ENCODE measurements around the gene TTC33.

The TTC33 gene

DNA sequence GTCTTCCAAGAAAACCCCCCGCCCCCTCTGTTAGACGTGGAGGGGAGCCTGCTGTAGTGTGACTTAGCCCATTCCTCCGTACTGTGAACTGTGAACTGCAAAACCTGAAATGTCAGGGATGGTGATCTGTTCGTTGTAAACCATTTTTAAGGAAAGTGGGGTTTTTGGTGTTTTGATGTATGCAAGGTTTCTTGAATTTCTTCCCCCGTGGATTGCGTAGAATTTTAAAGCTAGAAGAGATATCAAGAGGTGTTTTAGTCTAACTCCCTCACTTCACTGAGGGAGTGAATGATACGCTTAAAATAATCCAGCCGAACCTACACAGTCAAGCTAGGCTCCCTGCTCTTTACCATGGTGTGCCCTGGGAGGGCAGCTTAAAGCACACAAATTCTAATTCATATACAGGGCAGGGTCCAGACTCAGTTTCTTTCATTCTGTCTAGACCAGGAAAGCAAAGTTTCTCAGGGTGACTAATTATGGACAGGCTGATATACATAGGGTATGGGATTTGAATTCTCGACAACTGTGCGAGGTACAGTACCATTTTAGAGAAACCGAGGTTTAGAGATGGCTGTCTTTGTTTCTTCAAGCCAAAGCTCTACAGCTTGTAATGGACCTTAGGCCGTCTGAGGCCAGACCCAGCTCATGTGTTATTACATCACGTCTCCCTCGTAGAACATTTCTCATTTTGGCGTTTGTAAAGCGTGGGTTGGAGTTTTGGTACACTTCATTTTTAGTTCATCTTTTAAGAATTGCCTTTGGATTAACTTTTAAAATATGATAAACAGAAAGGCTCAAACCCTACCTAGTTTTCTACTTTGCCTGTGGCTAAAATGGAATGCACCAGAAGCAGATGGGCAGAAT lies 73.4 kb downstream of the TTC33 start:
- H3K27ac ChIP-seq: no peak overlapping the region
- DNase-seq (ENCODE audit: low read depth, low spot score): no peak

DNA sequence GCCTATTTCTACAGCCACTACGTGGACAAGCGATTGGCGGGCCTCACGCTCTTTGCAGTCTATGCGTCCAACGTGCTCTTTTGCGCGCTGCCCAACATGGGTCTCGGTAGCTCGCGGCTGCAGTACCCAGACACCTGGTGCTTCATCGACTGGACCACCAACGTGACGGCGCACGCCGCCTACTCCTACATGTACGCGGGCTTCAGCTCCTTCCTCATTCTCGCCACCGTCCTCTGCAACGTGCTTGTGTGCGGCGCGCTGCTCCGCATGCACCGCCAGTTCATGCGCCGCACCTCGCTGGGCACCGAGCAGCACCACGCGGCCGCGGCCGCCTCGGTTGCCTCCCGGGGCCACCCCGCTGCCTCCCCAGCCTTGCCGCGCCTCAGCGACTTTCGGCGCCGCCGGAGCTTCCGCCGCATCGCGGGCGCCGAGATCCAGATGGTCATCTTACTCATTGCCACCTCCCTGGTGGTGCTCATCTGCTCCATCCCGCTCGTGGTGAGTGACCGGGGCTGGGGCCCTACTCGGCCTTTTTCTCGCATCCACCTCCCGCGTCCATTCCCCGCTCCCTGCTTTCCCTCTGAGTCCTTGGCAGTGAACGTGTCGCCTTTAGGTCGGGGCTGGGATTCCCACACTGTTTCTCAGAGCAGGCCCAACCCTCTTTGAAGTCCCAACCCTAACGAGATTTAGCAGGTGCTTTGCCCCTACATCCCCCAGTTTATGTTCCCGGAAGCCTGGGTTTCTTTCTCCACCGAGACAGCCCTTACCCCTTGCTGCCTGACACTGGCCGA lies 74.2 kb downstream of the TTC33 start:
- H3K27ac ChIP-seq: no peak overlapping the region
- DNase-seq (ENCODE audit: low read depth, low spot score): no peak

DNA sequence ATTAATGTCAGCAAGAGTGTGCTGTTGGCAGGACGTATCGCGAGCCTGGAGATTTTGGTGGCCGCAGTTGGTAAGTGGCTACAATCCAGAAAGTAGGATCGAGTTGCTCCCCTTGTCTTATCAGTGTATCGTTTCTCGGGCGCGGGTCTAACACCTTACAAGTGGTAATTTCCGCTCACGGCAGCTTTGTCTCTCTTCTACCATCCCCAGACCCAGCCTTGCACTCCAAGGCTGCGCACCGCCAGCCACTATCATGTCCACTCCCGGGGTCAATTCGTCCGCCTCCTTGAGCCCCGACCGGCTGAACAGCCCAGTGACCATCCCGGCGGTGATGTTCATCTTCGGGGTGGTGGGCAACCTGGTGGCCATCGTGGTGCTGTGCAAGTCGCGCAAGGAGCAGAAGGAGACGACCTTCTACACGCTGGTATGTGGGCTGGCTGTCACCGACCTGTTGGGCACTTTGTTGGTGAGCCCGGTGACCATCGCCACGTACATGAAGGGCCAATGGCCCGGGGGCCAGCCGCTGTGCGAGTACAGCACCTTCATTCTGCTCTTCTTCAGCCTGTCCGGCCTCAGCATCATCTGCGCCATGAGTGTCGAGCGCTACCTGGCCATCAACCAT lies 74.9 kb downstream of the TTC33 start:
- DNase-seq (ENCODE audit: low read depth, low spot score): no peak
- H3K27ac ChIP-seq: no peak overlapping the region

DNA sequence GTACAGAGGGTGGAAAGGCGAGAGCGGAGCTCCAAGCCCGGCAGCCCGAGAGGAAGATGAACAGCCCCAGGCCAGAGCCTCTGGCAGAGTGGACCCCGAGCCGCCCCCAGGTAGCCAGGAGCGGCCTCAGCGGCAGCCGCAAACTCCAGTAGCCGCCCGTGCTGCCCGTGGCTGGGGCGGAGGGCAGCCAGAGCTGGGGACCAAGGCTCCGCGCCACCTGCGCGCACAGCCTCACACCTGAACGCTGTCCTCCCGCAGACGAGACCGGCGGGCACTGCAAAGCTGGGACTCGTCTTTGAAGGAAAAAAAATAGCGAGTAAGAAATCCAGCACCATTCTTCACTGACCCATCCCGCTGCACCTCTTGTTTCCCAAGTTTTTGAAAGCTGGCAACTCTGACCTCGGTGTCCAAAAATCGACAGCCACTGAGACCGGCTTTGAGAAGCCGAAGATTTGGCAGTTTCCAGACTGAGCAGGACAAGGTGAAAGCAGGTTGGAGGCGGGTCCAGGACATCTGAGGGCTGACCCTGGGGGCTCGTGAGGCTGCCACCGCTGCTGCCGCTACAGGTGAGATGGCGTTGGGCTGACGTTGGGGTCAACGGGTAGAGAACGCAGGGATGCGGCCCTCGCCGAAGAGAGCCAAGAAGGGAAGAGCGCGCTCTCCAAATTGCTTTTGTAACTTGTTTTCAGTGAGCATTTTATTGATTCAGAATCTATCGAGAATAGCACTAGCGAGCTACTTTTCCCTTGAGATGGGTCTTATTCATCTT lies 75.7 kb downstream of the TTC33 start, which contains the start of gene PTGER4:
Gene PTGER4 (plus strand): TSS at position 3 of the 769 bp plus-strand sequence. CDS start 1,079 bp downstream, outside the sequence.
- peak within 1 kb of the TSS; percentile 92 for H3K27ac ChIP-seq
- DNase-seq (ENCODE audit: low read depth, low spot score): no peak

DNA sequence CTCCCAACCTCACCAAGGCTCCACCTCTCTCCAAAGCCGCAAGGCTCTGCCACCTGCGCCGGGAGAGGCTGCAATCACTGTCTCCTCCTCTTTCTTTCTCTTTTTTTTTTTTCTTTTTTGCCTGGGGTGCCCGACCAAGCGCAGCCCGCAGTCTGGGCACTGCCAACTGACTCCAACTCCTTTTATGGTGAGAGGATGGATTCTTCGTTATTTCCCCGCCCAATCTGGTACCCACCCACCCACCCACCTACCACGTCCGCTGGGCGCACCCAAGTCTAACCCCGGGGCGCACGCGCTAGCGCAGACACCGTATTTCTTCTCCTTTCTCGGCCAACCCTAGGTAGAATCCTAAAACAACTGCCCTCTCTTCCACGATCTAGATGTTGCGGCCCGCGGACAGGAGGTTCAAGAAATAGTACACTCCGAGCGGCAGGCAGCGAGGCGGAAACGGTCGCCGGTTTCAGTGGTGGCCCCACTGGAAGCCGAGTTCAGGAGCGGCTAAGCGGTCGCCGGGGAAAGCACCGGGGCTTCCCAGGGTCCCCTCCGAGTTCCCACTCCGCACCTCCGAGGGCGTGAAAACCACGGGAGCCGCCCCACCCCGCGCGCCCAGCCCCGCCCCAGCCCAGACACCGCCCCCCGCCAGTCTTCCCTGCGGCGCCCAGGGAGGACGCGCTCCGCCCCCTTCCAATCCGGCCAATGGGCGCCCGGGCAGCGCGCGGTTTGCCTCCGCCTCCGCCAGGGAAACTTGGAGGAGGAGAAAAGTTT lies 76.4 kb downstream of the TTC33 start:
- peak overlapping the region; percentile 92 for H3K27ac ChIP-seq
- peak; percentile 81 for DNase-seq (ENCODE audit: low read depth, low spot score)

DNA sequence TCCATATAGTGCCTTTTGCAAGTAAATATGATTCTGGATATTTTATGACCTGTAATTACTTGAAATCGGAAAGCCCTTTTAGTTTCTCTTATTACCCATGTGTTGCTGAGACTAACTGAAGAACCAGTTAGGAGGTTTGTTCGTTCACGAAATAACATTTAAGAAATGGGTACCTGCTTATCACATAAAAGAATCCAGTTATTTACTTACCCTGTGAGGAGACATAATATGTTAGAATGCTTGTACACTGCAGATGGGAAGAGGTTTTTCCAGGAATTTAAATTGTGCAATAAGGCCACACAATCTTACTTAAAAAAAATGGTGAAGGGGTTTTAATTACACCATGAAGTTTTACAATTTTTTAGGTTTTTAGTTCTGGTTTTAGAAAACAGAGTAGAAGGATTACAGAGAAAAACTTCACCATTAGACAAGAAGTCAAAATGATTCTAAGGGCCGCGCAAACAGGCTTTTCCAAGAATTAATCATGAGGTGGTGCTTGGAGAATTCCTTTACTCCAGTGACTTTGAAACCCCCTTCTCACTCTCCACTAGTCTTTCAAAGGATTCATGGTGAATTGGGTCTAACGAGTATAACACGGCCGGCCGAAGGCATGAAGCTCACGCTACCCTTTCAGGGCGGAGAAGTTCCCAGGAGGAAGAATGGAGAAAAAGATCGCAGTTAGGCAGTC lies 77.2 kb downstream of the TTC33 start:
- peak overlapping the region; percentile 92 for H3K27ac ChIP-seq
- DNase-seq (ENCODE audit: low read depth, low spot score): no peak

DNA sequence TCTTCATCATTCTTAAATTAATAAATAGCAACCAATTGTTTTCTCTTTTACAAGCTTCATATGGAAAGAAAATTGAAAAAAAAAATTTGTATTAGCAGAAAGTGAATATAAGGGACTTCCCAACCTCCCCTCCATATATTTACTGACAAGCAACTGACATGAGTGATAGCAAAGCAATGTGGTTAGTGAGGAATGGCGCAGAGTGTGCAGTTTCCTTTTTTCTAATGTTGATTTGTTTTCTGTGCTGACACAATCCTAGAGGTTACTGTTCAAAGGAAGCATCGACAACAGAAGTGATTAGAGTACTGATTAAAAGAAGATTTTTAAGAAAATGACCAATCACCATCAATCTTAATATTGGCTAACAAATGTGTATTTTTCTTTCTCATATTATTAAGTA lies 77.7 kb downstream of the TTC33 start:
- peak overlapping the region; percentile 92 for H3K27ac ChIP-seq
- DNase-seq (ENCODE audit: low read depth, low spot score): no peak

DNA sequence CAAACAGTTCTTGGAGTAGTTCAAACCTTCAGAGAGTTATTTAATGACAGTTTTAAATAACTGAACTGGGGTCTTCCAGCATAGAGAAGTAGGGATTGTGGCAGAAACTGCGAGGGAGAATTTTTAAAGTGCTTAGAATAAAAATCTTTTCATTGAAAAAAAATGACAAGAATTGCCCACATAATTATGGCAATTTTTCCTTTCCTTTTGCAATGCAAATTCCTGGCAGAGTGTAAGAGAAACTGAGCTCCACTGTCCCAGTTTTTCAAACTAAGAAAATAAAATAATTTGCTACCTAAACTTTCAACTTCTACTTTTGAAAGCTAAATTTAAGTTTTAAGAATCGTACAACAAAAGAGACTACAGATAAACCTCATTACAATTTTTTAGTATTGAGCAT lies 78.3 kb downstream of the TTC33 start:
- peak overlapping the region; percentile 92 for H3K27ac ChIP-seq
- no peak for DNase-seq (ENCODE audit: low read depth, low spot score)

DNA sequence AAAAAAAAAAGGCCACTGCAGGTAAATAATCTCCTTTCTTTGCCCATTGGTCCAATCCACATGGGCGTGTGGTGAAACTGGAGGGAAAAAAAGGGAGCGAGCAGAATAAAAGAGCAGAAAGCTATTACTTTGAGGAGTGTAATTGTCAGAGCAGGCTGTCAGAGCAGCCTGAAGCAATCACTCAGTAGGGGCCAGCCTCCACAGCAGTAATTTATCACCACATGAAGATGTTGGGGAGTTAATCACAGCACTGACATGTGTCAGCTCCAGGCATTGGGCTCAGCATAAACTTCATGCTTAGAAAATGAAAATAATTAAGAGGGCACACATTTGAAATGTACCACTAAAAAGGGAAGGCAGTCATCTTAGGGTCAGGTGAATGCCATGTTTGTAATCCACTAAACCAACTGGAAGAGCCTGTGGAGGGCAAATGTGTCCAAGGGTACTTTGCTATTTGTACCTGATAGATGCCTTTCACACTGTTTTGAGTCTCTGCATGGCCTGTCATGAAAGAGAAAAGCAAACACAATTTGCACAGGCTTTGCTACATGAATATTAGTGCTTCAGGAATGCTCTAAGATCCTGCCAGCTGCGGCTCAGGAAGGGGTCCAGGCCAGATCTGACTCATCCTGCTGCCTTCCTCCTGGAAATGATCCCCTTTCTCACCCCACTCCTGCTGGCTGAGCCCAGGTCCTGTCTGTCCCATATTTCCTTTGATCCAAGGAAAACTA lies 79.0 kb downstream of the TTC33 start:
- peak overlapping the region; percentile 92 for H3K27ac ChIP-seq
- no peak for DNase-seq (ENCODE audit: low read depth, low spot score)

DNA sequence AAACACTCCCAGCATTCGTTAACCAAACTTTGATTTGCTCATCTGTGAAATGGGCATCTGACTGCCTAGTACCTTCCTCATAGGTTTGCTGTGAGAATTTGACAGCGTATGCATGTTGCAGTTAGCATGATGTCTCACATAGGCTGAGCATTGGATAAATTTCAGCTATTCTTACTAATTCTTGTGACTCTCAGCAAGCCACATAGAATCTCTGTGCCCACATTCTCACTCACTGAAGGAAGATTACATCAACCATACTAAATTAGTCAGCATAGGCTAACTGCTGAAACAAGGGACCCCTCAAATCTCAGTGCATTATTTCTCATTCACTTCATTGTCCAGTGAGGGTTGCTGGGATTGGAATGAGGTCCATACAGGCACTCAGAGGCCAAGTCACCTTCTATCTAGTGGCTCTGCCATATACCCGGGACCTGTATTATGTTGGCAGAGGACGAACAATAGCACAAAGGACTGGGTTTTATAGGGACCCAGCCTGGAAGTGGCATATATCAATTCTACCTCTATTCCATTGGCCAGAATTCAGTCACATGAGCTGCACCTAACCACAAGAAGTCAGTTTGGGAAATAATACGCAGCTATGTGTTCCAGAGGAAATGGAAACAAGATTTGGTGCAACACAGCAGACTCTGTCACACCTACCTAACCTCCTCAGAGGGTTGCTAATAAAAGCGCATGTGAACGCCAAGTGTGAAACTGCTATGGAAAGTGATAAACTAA lies 80.2 kb downstream of the TTC33 start:
- peak overlapping the region; percentile 92 for H3K27ac ChIP-seq
- no peak for DNase-seq (ENCODE audit: low read depth, low spot score)

DNA sequence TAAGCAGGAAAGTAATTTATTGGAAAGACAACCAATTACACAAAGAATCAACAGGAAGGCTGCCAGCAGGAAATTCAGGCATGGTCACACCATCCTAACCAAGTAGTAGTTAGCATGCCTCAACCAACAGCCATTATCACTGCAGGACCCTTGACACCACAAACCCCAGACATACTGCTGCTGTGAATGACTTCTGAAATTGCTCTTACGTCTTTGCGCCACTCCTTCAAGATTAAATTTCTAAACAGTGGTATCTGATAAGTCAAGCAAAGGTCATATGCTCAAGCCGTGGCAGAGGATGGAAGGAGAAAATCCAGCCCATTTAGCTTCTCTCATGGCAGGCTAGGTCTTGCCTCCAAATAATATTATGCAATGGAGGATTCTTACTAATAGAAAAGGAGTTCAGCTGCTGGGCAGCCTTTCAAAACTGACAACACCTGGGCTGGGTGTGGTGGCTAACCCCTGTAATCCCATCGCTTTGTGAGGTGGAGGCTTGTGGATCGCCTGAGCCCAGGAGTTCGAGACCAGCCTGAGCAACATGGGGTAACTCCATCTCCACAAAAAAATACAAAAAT lies 81.0 kb downstream of the TTC33 start:
- DNase-seq (ENCODE audit: low read depth, low spot score): peak; percentile 50
- H3K27ac ChIP-seq: peak overlapping the region; percentile 43

DNA sequence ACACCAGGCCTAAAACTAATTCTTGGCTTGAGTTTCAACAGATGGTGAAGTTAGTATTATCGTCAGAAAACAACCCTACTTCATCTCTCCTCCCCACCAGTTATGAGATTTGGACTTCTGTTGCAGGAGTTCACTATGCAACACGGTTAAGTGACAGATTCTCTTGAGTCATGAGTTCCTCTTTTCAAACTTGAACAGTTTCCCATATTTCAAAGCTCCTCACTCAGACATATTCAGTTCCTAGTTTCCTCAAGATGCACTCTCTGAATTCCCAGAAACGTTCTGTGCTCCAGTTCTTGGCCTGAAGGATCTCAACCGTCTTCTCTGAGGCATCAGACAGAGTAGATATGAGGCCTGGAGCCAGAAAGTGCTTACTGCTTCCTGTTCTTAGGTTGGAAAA lies 83.3 kb downstream of the TTC33 start:
- DNase-seq (ENCODE audit: low read depth, low spot score): no peak
- H3K27ac ChIP-seq: no peak overlapping the region

DNA sequence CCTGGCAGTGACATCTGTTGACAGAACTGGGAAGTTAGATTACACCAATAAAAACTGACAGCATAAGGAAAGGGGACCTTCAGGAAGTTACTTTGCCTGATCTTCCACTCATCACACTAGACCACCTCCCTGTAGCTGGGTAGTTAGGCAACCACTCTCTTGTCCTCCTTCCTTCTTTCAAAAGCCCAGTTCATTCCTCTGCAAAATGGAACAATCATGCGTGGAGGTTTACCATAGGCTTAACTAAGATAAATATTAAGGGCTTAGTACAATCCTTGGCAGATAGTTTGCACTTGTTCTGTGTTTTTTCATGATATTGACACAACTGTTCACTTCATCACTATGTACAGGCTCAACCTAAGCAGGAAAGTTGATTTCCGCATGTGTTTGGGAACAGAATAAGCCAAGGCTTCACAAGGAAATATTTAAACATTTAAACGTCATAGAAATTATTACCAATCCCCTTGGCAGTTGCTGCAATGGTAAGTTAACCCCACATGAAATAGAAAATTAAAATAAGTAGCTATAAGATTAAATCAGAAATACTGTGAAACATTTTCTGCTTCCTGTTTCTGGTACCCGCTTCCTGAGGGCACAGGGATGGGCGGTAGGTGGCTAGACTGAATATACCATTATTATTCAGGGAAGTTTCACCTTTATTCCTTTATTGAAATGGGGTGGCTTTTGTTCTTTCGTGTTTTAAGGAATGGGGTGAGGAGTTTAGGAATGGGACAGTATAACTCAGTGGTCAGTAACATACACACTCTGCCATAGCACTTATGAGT lies 86.0 kb downstream of the TTC33 start:
- H3K27ac ChIP-seq: no peak overlapping the region
- DNase-seq (ENCODE audit: low read depth, low spot score): no peak

DNA sequence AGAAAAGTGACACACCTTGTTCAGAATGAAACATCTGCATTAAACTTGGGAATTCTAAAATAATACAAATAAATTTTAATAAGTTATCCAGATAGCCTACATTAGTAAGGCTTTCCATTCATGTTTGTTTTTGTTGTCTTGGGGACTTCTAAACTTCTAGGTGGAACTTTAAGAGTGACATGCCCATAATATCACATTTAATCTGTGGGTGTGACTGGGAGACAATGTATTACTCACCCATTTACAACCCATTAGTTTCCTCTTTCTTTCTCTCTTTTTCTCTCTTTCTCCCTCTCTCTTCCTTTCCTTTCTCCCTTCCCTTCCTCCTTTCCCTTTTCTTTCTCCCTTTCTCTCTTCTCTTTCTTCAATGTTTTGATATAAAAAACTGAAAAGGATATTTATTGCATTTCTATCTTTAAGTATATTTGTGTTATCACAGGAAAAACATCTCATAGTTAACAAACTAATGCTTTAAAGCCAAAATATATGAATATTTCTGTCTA lies 88.5 kb downstream of the TTC33 start:
- no peak for DNase-seq (ENCODE audit: low read depth, low spot score)
- no peak overlapping the region for H3K27ac ChIP-seq

DNA sequence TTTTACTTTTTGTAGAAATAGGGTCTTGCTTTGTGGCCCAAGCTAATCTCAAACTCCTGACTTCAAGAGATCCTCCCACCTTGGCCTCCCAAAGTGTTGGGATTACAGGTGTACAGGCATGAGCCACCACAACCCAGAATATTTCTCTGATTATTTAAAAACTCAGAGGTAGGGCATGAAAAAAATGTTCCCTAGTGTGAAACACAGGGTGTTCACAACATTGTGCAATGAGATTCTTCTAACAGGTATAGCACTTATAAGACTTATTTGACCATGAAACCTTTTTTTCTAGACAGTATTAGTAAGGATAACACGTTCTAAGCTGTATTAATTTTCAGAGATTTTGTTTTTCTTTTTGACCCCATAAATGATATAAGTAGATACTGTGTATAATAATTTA lies 89.1 kb downstream of the TTC33 start:
- no peak overlapping the region for H3K27ac ChIP-seq
- DNase-seq (ENCODE audit: low read depth, low spot score): no peak

DNA sequence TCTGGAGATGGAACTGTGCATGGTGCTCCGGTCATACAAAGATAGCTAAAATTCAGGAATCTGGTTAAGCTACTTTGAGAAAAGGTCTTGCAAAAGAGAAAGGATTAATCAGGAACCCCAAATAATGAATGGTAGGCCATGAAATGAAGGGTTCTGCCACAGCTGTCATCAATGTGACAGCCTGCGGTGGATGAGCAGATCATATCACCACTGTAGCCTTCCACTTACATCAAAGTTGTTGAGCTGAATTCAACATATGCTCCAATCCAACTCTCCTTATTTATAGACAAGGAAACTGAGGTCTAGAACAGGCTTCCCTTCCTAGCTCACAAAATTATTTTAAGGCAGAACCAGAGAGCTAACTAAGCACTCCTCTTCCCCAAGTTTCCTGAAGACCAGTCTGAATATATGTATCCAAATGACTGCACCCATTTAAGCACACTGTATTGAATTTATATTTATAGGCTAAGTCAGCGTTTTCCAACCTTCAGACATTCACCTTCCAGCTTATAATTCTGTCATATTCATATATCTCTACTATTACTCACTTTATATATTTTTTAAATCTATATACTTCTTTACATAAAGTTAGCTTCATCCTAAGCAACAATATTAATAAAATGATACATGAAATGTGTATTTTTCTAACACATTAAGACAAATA lies 90.0 kb downstream of the TTC33 start:
- DNase-seq (ENCODE audit: low read depth, low spot score): no peak
- H3K27ac ChIP-seq: no peak overlapping the region
